H1 (cell line): ENCODE results near the gene TEX14. TPM values are rescaled to one million over a fixed set of nuclear protein-coding genes. Genes with fewer than 3 reads are reported as not detected.
"Not testable (repeated sequence)": the region's sequence is repeated elsewhere in the genome, so short reads cannot be mapped to it uniquely, and the experiment has no call there.

Source experiments
- CTCF ChIA-PET: fragments of 300-600 bp; sonication (Branson Sonifier 250); formaldehyde crosslinking; loops from one replicate; lab custom pipeline; 2021; ENCODE audit not compliant: partially characterized antibody; lab: Charles Lee
- POLR2A ChIA-PET: fragments of 300-600 bp; sonication (Branson Sonifier 250); formaldehyde crosslinking; loops from one replicate; lab custom pipeline; 2021; ENCODE audit warnings: inconsistent platforms; ENCODE audit not compliant: partially characterized antibody; lab: Charles Lee
- DNase-seq, 2 experiments: peaks; one replicate each; pipeline versions ENCODE4 v3.0.0 to v3.0.0-alpha.2; 2010 to 2022; ENCODE audit warnings: low spot score in 2 of 2, low read depth in 1 of 2, mixed read lengths in 1 of 2
- FAIRE-seq: peaks from 2 replicates; lab custom pipeline; 2011; peaks lifted over from hg19 to GRCh38; lab: Jason Lieb, UNC
- H2AFZ ChIP-seq: 2 replicates; pipeline ENCODE4 v1.8.1; 2012; ENCODE audit warnings: low read length, inconsistent platforms
- H2AK5ac ChIP-seq: 2 replicates; pipeline ENCODE4 v1.6.1; 2013; ENCODE audit warnings: low read depth, low read length
- H2BK120ac ChIP-seq: replicated peaks from 2 replicates; pipeline ENCODE3; 2013; ENCODE audit warnings: low read depth, low read length, inconsistent platforms
- H2BK12ac ChIP-seq: 2 replicates; pipeline ENCODE4 v1.6.1; 2013; ENCODE audit warnings: low read depth, low read length
- H2BK15ac ChIP-seq: 2 replicates; pipeline ENCODE4 v1.6.1; 2013; ENCODE audit warnings: low read length
- H2BK20ac ChIP-seq: 2 replicates; pipeline ENCODE4 v1.6.1; 2013; ENCODE audit warnings: low read length
- H2BK5ac ChIP-seq: 2 replicates; pipeline ENCODE4 v1.6.1; 2013; ENCODE audit warnings: low read depth, low read length
- H3K14ac ChIP-seq: 2 replicates; pipeline ENCODE4 v1.6.1; 2013; ENCODE audit warnings: inconsistent platforms; ENCODE audit not compliant: insufficient read length
- H3K18ac ChIP-seq: 2 replicates; pipeline ENCODE4 v1.6.1; 2013; ENCODE audit warnings: low read length; ENCODE audit errors: extremely low read depth
- H3K23ac ChIP-seq: 2 replicates; pipeline ENCODE4 v1.6.1; 2013; ENCODE audit warnings: inconsistent platforms; ENCODE audit not compliant: insufficient read length
- H3K23me2 ChIP-seq: 2 replicates; pipeline ENCODE4 v1.6.1; 2013; ENCODE audit warnings: low read depth, low read length
- H3K27ac ChIP-seq: 2 replicates; pipeline ENCODE4 v1.6.1; 2011; ENCODE audit warnings: low read depth, low read length, inconsistent platforms
- H3K27me3 ChIP-seq, 4 experiments: replicated peaks in 1 of 4; 1 replicate in 1 of 4; 2 replicates in 3 of 4; pipeline versions ENCODE4 v1.6.1 to v1.8.1; 2011 to 2013; ENCODE audit warnings: low read length in 3 of 4, mild to moderate bottlenecking in 3 of 4, inconsistent platforms in 2 of 4, mixed read lengths in 2 of 4, moderate library complexity in 1 of 4; ENCODE audit not compliant: control insufficient read depth in 3 of 4, insufficient read depth in 3 of 4; ENCODE audit errors: extremely low read depth in 1 of 4
- H3K36me3 ChIP-seq, 4 experiments: 2 replicates each; pipeline versions ENCODE4 v1.6.1 to v1.8.1; 2011 to 2013; ENCODE audit warnings: mild to moderate bottlenecking in 4 of 4, low read length in 3 of 4, moderate library complexity in 2 of 4, control low read depth in 1 of 4, inconsistent platforms in 1 of 4; ENCODE audit not compliant: insufficient read depth in 4 of 4, control insufficient read depth in 2 of 4
- H3K4ac ChIP-seq: replicated peaks from 2 replicates; pipeline ENCODE3; 2013; ENCODE audit warnings: low read length, low read depth, mixed read lengths, inconsistent platforms; ENCODE audit not compliant: insufficient read length
- H3K4me1 ChIP-seq, 4 experiments: replicated peaks in 1 of 4; 1 replicate in 1 of 4; 2 replicates in 3 of 4; pipeline versions ENCODE4 v1.6.1 to v1.8.1; 2011 to 2013; ENCODE audit warnings: low read length in 3 of 4, inconsistent platforms in 2 of 4, mixed read lengths in 1 of 4; ENCODE audit not compliant: insufficient read depth in 4 of 4, control insufficient read depth in 3 of 4
- H3K4me2 ChIP-seq, 2 experiments: 2 replicates each; pipeline versions ENCODE4 v1.6.1 to v1.8.1; 2011 to 2013; ENCODE audit warnings: low read depth in 2 of 2, low read length in 2 of 2, control low read depth in 1 of 2, inconsistent platforms in 1 of 2, mild to moderate bottlenecking in 1 of 2; ENCODE audit not compliant: insufficient read depth in 1 of 2
- H3K4me3 ChIP-seq, 4 experiments: fragments of 200-600, 300-600 bp in 1 of 4; sonication (generic), shearing (Covaris generic), sonication (Bioruptor Twin) in 1 of 4; 2 replicates each; pipeline versions ENCODE4 v1.5.1 to v1.8.1; 2011 to 2016; ENCODE audit warnings: low read length in 4 of 4, low read depth in 3 of 4, control low read depth in 2 of 4, inconsistent platforms in 2 of 4, mild to moderate bottlenecking in 2 of 4, mixed read lengths in 1 of 4, moderate library complexity in 1 of 4; ENCODE audit not compliant: insufficient read depth in 2 of 4; ENCODE audit errors: extremely low read depth in 1 of 4
- H3K56ac ChIP-seq: replicated peaks from 2 replicates; pipeline ENCODE3; 2013; ENCODE audit warnings: low read depth, mild to moderate bottlenecking, mixed read lengths, low read length, inconsistent platforms; ENCODE audit not compliant: insufficient read length
- H3K79me1 ChIP-seq: 2 replicates; pipeline ENCODE4 v1.6.1; 2013; ENCODE audit warnings: low read depth, low read length, control low read depth
- H3K79me2 ChIP-seq, 2 experiments: 2 replicates each; pipeline versions ENCODE4 v1.6.1 to v1.8.1; 2012 to 2013; ENCODE audit warnings: low read length in 2 of 2, mild to moderate bottlenecking in 2 of 2, inconsistent platforms in 1 of 2; ENCODE audit not compliant: insufficient read depth in 2 of 2, control insufficient read depth in 1 of 2
- H3K9ac ChIP-seq, 4 experiments: replicated peaks in 1 of 4; 1 replicate in 1 of 4; 2 replicates in 3 of 4; pipeline versions ENCODE4 v1.6.1 to v1.8.1; 2011 to 2013; ENCODE audit warnings: low read depth in 3 of 4, low read length in 3 of 4, control low read depth in 2 of 4, mild to moderate bottlenecking in 2 of 4, moderate library complexity in 2 of 4, inconsistent platforms in 1 of 4; ENCODE audit errors: extremely low read depth in 1 of 4
- H3K9me3 ChIP-seq, 2 experiments: 2 replicates each; pipeline versions ENCODE4 v1.6.1 to v1.8.1; 2012 to 2013; ENCODE audit warnings: mild to moderate bottlenecking in 2 of 2, moderate library complexity in 2 of 2, control low read depth in 1 of 2, inconsistent platforms in 1 of 2, low read depth in 1 of 2, low read length in 1 of 2, mixed read lengths in 1 of 2; ENCODE audit not compliant: insufficient read depth in 2 of 2
- H4K20me1 ChIP-seq, 2 experiments: replicated peaks in 1 of 2; 2 replicates each; pipeline versions ENCODE3 to v1.8.1; 2011 to 2013; ENCODE audit warnings: inconsistent platforms in 2 of 2, low read length in 2 of 2, mild to moderate bottlenecking in 1 of 2; ENCODE audit not compliant: insufficient read depth in 2 of 2, control insufficient read depth in 1 of 2
- H4K5ac ChIP-seq: 2 replicates; pipeline ENCODE4 v1.6.1; 2013; ENCODE audit warnings: low read length, low read depth, mixed read lengths, inconsistent platforms; ENCODE audit not compliant: insufficient read length
- H4K8ac ChIP-seq: 2 replicates; pipeline ENCODE4 v1.8.0; 2013; ENCODE audit warnings: mild to moderate bottlenecking, moderate library complexity, low read length, inconsistent platforms; ENCODE audit not compliant: insufficient read depth; ENCODE audit errors: extremely low read depth
- H4K91ac ChIP-seq: replicated peaks from 2 replicates; pipeline ENCODE3; 2013; ENCODE audit warnings: low read length, mixed read lengths, inconsistent platforms; ENCODE audit not compliant: insufficient read length
- NANOG ChIP-seq: IDR thresholded peaks from 2 replicates; pipeline ENCODE4 v1.6.1; 2011; ENCODE audit warnings: low read length, low read depth, mild to moderate bottlenecking, inconsistent platforms; ENCODE audit not compliant: insufficient read depth, poor library complexity, severe bottlenecking
- WGBS, 2 experiments: shearing (Covaris generic) in 1 of 2; methylation state at CpG; one replicate each; pipeline versions ENCODE4 v1.1.6 to v1.1.7; 2013 to 2015; ENCODE audit warnings: low lambda C conversion rate in 2 of 2, mixed read lengths in 2 of 2, inconsistent platforms in 1 of 2, low coverage in 1 of 2, missing lambda C conversion rate in 1 of 2; ENCODE audit not compliant: insufficient replicate concordance in 2 of 2, insufficient coverage in 1 of 2, insufficient read length in 1 of 2; ENCODE audit errors: extremely low coverage in 1 of 2, missing lambda C conversion rate in 1 of 2; 5-methylcytosine and 5-hydroxymethylcytosine counted together
- polyA plus RNA-seq, 7 experiments: library from polyadenylated mRNA; depleted of rRNA in 3 of 7; stranded (reverse) in 5 of 7; unstranded in 2 of 7; fragments of >200 nt in 5 of 7; fragments of 200-250 nt in 2 of 7; gene quantifications; 1 replicate in 5 of 7; 2 replicates in 1 of 7; 4 replicates in 1 of 7; pipeline versions ENCODE4 v1.2.1 to v1.2.3, GENCODE V29; 2011 to 2013; ENCODE audit warnings: missing spikeins in 2 of 7, mixed read lengths in 2 of 7
- total RNA-seq: library from RNA; stranded (reverse); fragmentation: NEBNext Ultra II Directional; extraction: Animal tissue kit (Norgen Biotek cat#: 25700); gene quantifications from 2 replicates; pipeline ENCODE4 v1.2.1, GENCODE V29; 2021
- TF ChIP-seq, protein P1 (sequence below): IDR thresholded peaks from 2 replicates; pipeline ENCODE4 v1.6.1; 2012; ENCODE audit warnings: inconsistent platforms

The TEX14 gene
- total and polyA plus RNA-seq, 2 of the 8 experiments (the other 6 are each of a cell fraction or from before 2014, with no cell fraction given), result 0.83 to 2.5 TPM

DNA sequence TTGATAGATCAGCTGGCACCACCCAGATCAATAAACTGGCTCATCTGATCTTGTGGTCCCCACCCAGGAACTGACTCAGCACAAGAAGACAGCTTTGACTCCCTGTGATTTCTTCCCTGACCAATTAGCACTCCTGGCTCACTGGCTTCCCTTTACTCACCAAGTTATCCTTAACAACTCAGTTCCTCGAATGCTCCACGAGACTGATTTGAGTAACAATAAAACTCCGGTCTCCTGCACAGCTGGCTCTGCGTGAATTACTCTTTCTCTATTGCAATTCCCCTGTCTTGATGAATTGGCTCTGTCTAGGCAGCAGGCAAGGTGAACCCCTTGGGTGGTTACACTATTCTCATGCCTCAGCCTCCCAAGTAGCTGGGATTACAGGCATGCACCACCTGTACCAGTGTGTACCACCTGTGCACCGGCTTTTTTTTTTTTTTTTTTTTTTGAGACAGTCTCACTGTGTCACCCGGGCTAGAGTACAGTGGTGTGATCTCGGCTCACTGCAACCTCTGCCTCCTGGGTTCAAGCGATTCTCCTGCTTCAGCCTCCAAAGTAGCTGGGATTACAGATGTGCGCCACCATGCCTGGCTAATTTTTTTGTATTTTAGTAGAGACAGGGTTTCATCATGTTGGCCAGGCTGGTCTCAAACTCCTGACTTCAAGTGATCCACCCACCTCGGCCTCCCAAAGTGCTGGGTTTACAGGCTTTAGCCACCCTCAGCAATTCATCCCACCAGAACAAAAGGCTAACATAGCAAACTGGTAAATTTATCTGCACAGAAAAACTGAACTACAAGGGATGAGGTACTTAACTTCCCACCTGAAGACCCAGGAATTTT, 33.7 kb downstream of the TEX14 start:
- H3K27me3 ChIP-seq, H4K91ac ChIP-seq, H3K9ac ChIP-seq, H3K14ac ChIP-seq, H2BK20ac ChIP-seq, H2AFZ ChIP-seq, H3K23me2 ChIP-seq, H4K5ac ChIP-seq, H3K23ac ChIP-seq, H3K79me2 ChIP-seq, H2BK5ac ChIP-seq, H3K18ac ChIP-seq, FAIRE-seq, H3K4ac ChIP-seq, H3K56ac ChIP-seq, H3K36me3 ChIP-seq, H2BK15ac ChIP-seq, H3K9me3 ChIP-seq, H3K79me1 ChIP-seq, H2BK120ac ChIP-seq, H3K27ac ChIP-seq, H2BK12ac ChIP-seq, H4K8ac ChIP-seq, H4K20me1 ChIP-seq, H2AK5ac ChIP-seq, H3K4me1 ChIP-seq: not testable (repeated sequence)
- Histone ChIP-seq H3K4me3 (peak overlapping the region in 1 of 4 experiments; percentile 62; a peak in 2 of 8 replicates), H3K4me2 (peak overlapping the region; percentile 67 to 77)
- peak; percentile 26 for TF ChIP-seq NANOG
- TF ChIP-seq, protein P1, sequence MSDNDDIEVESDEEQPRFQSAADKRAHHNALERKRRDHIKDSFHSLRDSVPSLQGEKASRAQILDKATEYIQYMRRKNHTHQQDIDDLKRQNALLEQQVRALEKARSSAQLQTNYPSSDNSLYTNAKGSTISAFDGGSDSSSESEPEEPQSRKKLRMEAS, result peak; percentile 30; the same call in 1 of the 2 replicates
- ChIA-PET POLR2A (interaction anchor here (0.6 to 6.5 kb wide), 26 partner anchors 8 to 437 kb away, joined by 3 to 230 read pairs (median 6); partner anchors contain the start of genes RAD51C and TEX14), CTCF (interaction anchor here (1.1 to 1.7 kb wide), 3 partner anchors 26 to 70 kb away, joined by 3 to 5 read pairs (median 4); no protein-coding TSS in a partner anchor)
- 29% methylated on average over 10 of the region's 10 CpGs; no CpG with 5 or more reads in 1 of the 2 experiments for WGBS, 2 experiments
- peak; percentile 27 to 54 for DNase-seq
